GM19324 (cell line): ENCODE data around the gene CAMKMT.

Source experiments
- ATAC-seq: cut with Tn5 transposase; IDR thresholded peaks from one replicate; pipeline ENCODE4 v1.9.1; 2021; ENCODE audit warnings: mild to moderate bottlenecking, moderate library complexity; ENCODE audit not compliant: unreplicated experiment, low FRiP score

Gene CAMKMT

DNA sequence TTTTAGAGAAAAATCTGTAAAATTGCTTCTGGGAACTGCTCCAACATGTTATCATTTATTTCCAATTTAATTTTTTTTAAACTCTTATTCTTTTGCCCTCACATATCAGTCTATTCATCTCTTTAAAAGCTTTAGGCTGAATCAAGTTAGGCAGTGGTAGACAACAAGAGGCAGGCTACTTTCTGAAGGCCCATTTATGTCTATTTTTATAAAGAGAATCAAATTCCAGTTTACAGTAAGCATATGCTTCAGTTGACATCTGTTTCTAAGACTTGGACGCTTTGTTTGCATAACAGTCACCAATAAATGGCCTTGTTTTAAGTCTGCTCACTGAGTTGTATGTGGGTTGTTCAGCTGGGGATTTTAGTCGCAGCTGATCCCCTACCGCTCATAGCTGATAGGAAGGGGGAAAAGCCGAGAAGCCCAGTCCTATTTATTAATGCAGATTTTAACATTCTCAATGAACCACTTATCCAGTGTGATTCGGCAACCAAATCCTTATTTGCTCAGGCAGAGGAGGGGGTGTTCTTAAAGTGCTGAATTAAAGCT is 319.3 kb downstream of the CAMKMT start:
- no peak for ATAC-seq

DNA sequence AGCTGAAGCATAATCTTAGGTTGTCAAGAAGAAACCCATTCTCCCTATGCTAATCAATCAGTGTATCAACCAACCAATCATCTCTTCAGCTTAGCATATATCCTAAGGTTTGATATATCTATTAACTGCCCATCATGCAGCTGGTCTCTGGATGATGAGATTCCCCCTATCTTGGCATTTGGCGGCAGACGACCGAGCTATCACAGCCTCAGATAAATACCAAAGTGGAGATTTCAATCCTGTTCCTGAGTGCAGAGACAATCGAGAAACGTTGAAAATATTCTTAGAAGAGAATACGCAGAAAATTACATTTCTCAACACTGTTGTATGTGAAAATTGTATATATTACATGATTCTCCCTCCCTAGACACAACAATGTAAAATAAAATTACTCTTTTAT is 320.7 kb downstream of the CAMKMT start:
- ATAC-seq = no peak

GRCh38 chr2:44684559-44684958 is 322.8 kb downstream of the CAMKMT start:
- ATAC-seq = no peak

GRCh38 chr2:44686561-44686960 is 324.8 kb downstream of the CAMKMT start:
- no peak for ATAC-seq

DNA sequence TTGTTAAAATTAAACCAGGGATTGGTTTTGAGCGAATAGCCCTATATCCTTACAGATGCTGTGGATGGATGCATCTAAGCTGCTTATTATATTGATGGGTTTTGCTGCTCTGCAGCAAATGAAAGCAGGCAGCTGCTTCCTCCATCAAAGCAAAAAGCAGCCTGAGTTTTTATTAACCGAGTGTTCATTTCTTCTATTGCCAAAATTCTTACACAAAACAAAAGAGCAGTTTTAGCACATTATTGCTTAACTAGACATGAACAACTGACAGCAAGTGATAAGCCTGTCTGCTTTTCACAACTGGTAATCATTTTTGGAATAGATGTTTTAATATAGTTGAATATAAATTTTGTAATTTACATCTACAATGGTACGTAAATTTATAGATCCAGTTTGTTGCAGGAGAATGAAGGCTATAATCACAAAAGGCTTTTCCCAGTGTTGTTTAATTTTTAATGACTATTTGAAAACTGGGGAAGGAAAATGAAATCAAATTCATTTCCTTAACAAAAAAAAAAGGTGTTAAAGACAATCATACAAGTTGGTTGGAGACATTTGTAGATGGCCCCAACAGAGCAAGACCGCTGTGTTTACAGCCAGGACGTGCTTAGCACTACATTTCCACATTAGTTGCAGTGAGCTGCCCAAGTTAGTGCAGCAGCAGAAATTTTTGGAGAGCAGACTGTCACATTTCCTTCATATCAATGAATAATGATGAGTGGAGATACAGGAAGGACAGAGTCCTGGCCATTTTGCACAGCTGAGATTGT is 326.1 kb downstream of the CAMKMT start:
- no peak for ATAC-seq

- no peak for ATAC-seq
These were observed 326.8 kb downstream of the CAMKMT start for GRCh38 chr2:44688456-44689124.

- no peak for ATAC-seq
These were observed 327.8 kb downstream of the CAMKMT start for GRCh38 chr2:44689516-44689915.

DNA sequence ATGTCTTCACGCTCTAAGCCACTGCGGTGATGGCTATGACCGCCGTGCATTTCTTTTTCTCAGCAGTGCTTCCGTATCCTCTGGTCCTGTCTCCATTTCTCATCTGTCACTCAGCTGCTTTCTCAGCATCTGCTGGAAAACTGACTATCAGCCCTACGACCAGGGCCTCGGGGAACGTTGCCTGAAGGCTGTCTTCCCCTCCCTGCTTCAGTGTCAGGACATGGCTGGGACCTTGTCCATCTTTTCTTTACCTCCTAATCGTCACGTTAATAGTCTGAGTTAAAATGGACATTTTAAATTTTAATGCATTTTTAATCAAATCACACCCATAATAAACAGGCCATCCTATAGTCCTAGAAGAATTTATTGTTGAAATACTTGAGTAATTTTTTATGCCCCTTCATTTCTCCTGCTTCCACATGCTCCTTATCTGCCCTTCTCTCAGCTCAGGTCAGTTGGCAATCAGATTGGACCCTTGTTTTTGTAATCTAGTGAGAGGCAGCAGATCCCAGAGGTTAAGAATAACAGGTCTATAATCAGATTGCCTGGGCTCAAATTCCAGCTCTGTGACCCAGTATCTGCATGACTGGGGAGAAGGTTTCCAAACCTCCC is 329.5 kb downstream of the CAMKMT start:
- ATAC-seq = no peak

DNA sequence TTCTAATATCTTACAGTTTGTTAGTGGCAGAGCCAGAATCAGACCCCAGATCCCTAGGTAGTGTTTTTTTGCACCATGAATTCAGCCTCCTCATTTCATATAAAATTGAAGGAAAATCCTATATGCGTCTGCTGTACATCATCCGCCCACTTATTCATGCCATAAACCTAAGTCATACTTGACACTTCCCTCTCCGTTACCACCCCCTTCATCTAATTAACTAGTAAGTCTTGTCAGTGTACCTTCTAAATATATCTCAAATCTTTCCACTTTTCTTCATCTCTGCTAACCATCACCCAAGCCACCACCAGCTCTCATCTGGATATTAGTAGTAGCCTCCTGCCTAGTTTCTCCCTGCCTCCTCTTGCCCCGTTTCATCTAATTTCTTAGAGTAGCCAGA is 331.1 kb downstream of the CAMKMT start:
- ATAC-seq = no peak

GRCh38 chr2:44700824-44701223 is 339.1 kb downstream of the CAMKMT start:
- ATAC-seq = no peak

- no peak for ATAC-seq
These were observed 343.6 kb downstream of the CAMKMT start for GRCh38 chr2:44705356-44705755.

DNA sequence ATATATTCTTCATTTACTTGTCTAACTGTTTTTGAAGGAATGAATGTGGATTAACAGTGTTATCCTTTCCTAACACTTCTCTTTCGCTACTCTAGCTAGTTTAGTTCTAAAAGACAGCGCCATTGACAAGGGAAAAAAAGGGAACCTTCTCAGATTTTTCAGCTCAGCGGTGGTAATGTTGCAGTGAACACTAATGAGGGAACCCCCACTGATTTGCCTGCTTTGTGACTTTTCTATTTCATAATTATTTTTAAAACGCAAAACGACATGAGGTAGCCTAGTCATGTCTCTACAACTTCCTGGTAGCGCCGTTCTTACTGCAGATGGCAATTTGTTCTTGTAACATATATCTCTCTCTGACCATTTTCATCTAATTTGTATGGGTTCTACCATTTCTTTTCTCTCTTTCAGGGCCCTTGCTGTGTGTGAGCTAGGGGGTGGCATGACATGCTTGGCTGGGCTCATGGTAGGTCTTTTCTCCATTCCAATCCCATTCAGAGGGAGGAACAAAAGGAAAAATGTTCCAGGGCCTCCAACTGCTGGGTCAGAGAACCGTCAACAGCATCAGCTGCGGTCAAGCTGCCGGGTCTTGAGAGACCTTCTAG is 344.2 kb downstream of the CAMKMT start:
- ATAC-seq = no peak

DNA sequence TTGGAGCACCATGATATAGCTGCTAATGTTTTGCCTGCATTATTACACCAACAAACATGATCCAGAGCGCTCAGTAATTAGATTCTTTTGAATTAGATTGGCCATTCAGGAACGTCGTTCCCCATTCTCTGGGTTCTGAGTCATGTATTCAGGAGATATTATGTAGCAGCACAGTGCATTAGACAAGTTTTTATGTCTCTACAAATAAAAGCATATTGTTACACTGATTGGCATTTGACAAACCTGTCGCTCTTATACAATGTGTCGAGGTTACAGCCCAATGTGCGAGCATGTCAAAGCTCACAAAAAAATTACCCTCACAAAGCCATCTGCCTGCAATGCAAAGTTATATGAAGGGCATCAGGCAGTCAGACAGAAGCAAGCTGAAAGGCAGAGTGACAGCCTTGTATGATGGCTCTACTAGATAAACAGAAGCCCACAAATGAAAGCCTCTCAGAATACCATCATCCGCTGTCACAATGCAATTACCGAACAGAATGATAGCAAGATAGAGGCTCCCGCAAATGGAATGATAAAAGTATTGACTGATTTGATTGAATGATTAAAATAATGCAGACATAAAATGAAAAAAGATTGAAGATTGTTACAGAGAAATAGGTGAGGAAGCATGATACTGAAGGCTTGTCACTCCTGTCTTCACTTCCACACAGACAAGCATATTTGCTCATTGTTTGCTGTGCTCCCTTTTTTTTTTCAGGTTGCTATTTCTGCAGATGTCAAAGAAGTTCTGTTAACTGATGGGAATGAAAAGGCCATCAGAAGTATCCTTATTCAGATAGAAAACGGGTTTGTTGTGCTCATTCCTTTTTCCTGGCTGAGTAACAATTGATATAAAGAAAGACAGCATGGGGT is 345.2 kb downstream of the CAMKMT start:
- no peak for ATAC-seq

DNA sequence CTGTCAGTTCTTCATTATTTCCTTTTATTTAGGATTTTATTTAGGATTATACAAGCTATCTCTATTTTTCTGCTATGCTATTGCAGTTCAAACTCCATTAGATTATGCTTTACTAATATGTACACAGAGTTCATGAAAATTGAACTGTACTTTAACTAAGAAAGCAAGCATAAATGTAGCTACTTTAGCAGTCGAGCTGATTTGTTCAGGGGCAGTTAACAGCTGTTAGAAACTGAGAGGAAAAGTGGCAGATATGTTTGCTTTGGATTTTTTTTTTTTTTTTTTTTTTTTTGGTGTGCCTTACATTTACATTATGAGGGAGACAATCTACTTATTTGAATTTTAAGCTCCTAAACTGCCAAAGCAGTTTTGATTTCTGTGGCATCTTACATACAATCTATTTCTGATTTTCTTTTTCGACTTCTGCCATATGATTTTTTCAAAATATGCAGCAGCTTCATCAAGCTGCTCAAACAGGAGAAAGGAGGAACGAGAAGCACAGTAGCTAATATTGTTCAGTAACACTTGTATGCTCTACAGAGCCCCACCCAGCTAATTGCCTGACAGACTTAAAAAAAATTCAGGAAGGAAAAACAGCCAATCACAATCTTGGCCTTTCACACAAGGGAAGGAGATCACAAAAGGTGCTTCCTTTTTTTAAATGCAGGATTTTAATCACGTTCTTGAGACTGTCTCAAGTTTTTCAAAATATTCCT is 346.4 kb downstream of the CAMKMT start:
- no peak for ATAC-seq

DNA sequence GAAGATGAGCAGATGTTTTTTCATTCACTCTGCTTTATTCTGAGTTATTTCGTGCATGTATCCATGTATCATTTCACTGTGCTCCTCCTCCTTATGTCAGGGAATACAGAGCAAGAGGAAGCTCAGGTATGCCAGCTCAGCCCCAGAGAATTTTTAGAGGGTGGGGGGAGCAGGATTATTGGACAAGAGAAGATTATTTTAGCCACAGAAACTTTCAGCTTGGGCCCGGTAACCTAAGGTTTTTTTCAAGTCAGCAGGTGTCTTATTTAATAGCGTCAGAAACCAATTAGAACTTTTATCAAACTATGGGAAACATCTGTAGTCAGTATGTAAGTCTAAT is 346.9 kb downstream of the CAMKMT start:
- ATAC-seq = no peak

GRCh38 chr2:44713170-44713569 is 351.4 kb downstream of the CAMKMT start:
- ATAC-seq = no peak

- no peak for ATAC-seq
These were observed 353.9 kb downstream of the CAMKMT start for GRCh38 chr2:44715671-44716081.

- no peak for ATAC-seq
These were observed 354.4 kb downstream of the CAMKMT start for GRCh38 chr2:44716131-44716530.

DNA sequence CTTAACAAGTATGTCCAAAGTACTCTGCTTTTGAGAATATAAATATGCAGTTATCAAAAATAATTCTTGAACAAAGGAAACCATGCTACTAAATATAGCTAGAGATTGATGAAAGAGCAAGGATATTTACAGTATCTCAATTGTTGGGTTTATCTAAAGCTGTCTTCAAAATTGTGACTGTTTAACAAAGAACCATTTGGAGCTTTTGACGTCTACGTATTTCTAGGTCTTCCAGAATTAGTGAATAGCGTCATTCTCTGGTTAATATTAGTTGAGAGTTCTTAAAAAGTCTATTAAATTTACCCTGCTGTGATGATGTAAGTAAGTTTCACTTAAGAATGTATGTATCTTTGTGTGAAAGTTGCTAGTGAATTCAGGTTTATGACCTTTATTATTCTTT is 356.7 kb downstream of the CAMKMT start:
- no peak for ATAC-seq

GRCh38 chr2:44719562-44719961 is 357.8 kb downstream of the CAMKMT start:
- no peak for ATAC-seq
